Subcutaneous adipose tissue (tissue), 4 donors: ENCODE data around the gene LDB3. TPM values are rescaled to one million over a fixed set of nuclear protein-coding genes. Genes with fewer than 3 reads are reported as not detected.

Experiments used
- total RNA-seq, 4 donors: library from RNA; depleted of rRNA; stranded (reverse); fragments of >200 nt; gene quantifications; one replicate each; pipeline ENCODE4 v1.1.0, GENCODE V29; 2016
- TF ChIP-seq, protein P1 (sequence below): fragments of 450-650 bp; IDR thresholded peaks from one replicate; pipeline ENCODE4 v1.5.1; 2016; ENCODE audit warnings: low read depth, mild to moderate bottlenecking, control low read depth, antibody characterized with exemption, moderate library complexity

The LDB3 gene
- total RNA-seq, 4 donors from 2014 or later: 0.51 to 12.1 (median 2.2) TPM

GRCh38 chr10:86667421-86668181, 710 bp upstream of the LDB3 start:
- TF ChIP-seq, protein P1, sequence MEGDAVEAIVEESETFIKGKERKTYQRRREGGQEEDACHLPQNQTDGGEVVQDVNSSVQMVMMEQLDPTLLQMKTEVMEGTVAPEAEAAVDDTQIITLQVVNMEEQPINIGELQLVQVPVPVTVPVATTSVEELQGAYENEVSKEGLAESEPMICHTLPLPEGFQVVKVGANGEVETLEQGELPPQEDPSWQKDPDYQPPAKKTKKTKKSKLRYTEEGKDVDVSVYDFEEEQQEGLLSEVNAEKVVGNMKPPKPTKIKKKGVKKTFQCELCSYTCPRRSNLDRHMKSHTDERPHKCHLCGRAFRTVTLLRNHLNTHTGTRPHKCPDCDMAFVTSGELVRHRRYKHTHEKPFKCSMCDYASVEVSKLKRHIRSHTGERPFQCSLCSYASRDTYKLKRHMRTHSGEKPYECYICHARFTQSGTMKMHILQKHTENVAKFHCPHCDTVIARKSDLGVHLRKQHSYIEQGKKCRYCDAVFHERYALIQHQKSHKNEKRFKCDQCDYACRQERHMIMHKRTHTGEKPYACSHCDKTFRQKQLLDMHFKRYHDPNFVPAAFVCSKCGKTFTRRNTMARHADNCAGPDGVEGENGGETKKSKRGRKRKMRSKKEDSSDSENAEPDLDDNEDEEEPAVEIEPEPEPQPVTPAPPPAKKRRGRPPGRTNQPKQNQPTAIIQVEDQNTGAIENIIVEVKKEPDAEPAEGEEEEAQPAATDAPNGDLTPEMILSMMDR: no peak

DNA sequence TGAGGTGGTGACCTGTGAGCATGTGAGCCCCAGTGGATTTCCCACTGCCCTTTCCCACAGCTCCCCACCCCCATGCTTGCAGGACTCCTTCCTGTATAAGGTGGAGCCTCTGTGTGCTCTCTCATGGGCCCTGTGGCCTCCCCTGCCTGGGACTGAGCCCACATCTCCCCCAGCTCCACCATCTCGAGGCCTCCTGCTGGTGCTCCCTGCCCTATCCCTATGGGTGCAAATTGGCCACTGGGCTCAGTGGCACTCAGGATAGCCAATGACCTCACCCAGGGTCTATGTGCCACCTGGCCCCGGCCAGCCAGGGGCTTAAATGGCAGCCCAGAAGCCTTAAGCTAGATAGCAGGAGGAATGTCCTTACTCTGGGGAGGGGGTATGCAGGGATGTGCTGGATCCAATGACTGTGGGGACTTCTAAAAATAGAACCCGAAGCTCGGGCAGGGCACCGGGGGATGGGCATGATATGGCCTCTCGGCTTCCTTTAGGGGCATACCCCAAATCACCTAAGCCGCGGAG, 2.0 kb downstream of the LDB3 start:
- TF ChIP-seq, protein P1: no peak

DNA sequence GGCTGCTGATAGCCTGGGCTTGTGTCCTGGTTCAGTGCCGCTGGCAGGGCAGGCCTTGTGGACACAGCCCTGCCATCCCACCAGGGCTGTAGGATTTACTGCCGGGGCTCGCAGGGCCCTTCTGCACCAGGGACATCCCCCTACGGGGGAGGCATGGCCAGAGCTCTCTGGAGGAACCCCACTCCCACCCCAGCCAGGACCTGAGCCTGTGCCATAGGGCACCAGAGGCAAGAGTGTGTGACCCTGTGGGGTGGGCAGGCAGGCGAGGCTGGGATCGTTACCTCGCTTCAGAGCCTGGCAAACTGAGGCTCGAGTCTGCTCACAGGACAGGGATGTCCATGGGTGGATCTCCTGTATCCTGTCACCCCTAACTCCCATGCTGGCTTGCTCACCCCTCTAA, 2.6 kb downstream of the LDB3 start:
- TF ChIP-seq, protein P1: no peak

- TF ChIP-seq, protein P1: no peak
Observed at GRCh38 chr10:86671419-86671818, 3.1 kb downstream of the LDB3 start.

DNA sequence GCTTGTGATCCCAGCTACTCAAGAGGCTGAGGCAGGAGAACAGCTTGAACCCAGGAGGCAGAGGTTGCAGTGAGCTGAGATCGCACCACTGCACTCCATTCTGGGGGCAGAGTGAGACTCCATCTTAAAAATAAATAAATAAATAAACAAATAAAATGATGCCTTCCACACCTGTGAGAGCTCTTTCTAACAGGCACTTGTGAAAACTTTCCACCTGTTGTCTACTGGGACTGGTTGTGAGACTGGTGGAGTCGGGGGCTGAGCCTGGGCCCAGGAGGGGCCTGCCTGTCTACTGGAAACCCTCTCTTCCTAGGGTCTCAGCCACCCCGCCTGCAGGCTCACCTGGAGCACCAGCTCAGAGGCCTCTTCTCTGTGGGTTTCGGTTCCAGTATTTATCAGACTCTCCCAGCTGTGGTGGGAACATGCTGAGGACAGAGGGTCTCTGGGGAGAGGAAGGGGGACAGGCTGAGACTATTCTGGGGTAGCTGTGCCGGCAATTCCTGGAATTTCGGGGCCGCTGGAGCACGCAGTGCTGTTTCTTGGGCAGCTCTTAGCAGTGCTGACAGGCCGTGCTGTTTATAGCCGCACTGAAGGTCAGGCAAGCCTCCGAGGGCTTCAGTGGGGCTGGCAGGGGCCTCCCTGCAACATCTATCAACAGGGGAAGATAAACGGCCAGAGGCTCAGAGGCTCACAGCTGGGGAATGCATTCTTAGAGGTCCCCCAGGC, 3.8 kb downstream of the LDB3 start:
- TF ChIP-seq, protein P1: no peak

DNA sequence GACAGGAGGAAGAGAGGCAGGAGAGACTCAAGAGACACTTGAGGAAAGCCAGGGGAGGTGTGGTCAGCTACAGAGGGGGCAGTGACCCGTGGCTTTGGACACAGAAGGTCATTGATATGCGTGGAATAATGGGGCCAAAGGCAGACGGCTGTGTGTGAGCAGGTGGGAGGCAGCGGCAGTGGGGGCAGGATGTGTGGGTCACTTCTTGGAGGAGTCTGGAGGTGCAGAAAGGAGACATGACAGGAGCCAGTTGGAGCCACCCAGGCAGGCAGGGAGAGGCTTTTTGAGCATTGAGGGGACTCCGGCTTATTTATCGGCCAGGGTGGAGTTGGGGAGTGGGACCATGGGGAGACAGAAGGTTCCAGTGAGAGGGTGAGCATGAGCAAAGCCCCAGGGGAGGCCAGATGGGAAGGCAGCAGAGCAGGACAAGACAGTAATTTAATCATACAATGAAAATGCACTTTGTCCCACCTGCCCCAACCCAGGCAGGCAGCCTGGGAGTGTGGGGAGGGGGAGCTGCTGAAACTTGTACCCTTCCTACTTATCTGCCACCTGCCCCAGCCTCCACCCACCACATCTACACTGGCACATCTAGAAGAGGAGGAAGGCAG, 5.0 kb downstream of the LDB3 start:
- TF ChIP-seq, protein P1: no peak
